Heart left ventricle (tissue), 16 donors: Measurements from ENCODE around the gene CAMTA2. TPM values are rescaled to one million over a fixed set of nuclear protein-coding genes. Genes with fewer than 3 reads are reported as not detected.

Experiments
- ATAC-seq, 4 donors: fragments of 200-7000 bp; cut with Tn5 transposase; one replicate each; pipeline ENCODE4 v1.9.1; 2020 to 2022; ENCODE audit warnings: moderate library complexity in 4 of 4, mild to moderate bottlenecking in 3 of 4, moderate number of reproducible peaks in 1 of 4
- DNase-seq, 5 donors: peaks; one replicate each; pipeline ENCODE4 v3.0.0-alpha.2; 2020
- H3K27ac ChIP-seq, 12 donors: fragments of 200-600 bp; sonication (generic) in 4 of 12; one replicate each; pipeline versions ENCODE4 v1.5.0 to v1.8.0; 2016 to 2022; ENCODE audit warnings: mild to moderate bottlenecking in 2 of 12
- H3K27me3 ChIP-seq, 9 donors: fragments of 200-600 bp; sonication (generic) in 2 of 9; one replicate each; pipeline versions ENCODE4 v1.5.1 to v1.8.0; 2016 to 2022; ENCODE audit warnings: mild to moderate bottlenecking in 3 of 9
- H3K36me3 ChIP-seq, 9 donors: fragments of 200-600 bp; sonication (generic) in 2 of 9; one replicate each; pipeline versions ENCODE4 v1.5.0 to v1.8.0; 2018 to 2022; ENCODE audit warnings: mild to moderate bottlenecking in 2 of 9
- H3K4me1 ChIP-seq, 12 donors: fragments of 200-600 bp; sonication (generic) in 4 of 12; one replicate each; pipeline versions ENCODE4 v1.5.0 to v1.8.0; 2016 to 2022; ENCODE audit warnings: mild to moderate bottlenecking in 3 of 12
- H3K4me3 ChIP-seq, 12 donors: fragments of 200-600 bp; sonication (generic) in 4 of 12; one replicate each; pipeline versions ENCODE4 v1.5.0 to v1.8.0; 2017 to 2022; ENCODE audit warnings: mild to moderate bottlenecking in 9 of 12, moderate library complexity in 4 of 12
- H3K9me3 ChIP-seq, 12 donors: fragments of 200-600 bp; sonication (generic) in 4 of 12; one replicate each; pipeline versions ENCODE4 v1.5.0 to v1.8.0; 2016 to 2022; ENCODE audit warnings: mild to moderate bottlenecking in 1 of 12
- CTCF ChIP-seq, 12 donors: fragments of 200-600 bp; sonication (generic) in 4 of 12; IDR thresholded peaks; one replicate each; pipeline versions ENCODE4 v1.5.0 to v1.8.0; 2018 to 2022; ENCODE audit warnings: antibody characterized with exemption in 12 of 12, mild to moderate bottlenecking in 5 of 12
- POLR2A ChIP-seq, 2 donors: fragments of 450-650 bp; IDR thresholded peaks; one replicate each; pipeline ENCODE4 v1.6.1; 2017; ENCODE audit warnings: antibody characterized with exemption in 2 of 2, mild to moderate bottlenecking in 2 of 2, moderate library complexity in 2 of 2
- WGBS, 4 donors: extraction: QIAGEN DNeasy Blood & Tissue Kit in 2 of 4; methylation state at CpG; one replicate each; pipeline versions ENCODE4 v1.1.5 to v1.1.7; 2013 to 2018; 5-methylcytosine and 5-hydroxymethylcytosine counted together
- intact Hi-C, 10 donors: fragments of 100-400 bp; cut with DNase I; formaldehyde crosslinking; loops; one replicate each; pipeline versions ENCODE4 v1.11.1 to v1.14.2; 2022
- polyA plus RNA-seq, 2 donors: library from polyadenylated mRNA; stranded (reverse); fragments of 200-250 nt; gene quantifications; one replicate each; pipeline ENCODE4 v1.2.3, GENCODE V29; 2013
- total RNA-seq, 9 donors: library from RNA; depleted of rRNA in 2 of 9; stranded (reverse); fragments of >200 nt in 2 of 9; fragmentation: NEBNext Ultra II Directional in 3 of 9; extraction: Animal tissue kit (Norgen Biotek cat#: 25700) in 3 of 9; gene quantifications; one replicate each; pipeline versions ENCODE4 v1.1.0 to v1.2.4, GENCODE V29; 2016 to 2023
- donor health status: ischemic (EF 13 %, LVEDD 7.1; RV severe dilation, severe dysfunction).
- donor health status: healthy with polysubstance abuse.
- donor health status: DM: no; HTN: yes; CAD: no.
- donor health status: DM: no; HTN: no; CAD: no.
- donor health status: ischemic (EF 25% LVEDD 6.9; RV normal size, moderate dysfunction).
- donor health status: ischemic (EF 25% LVEDD 5.7; RV mildly dilated, moderate dysfunction).
- donor health status: healthy.
- donor health status: DM: yes; HTN: yes; CAD: no.
- donor health status: ischemic (EF 35%, LVEDD 5.7; RV mildly dilated, moderate dysfunction).
- donor health status: nonischemic (EF 11% LVEDD 7.7; RV severe dilation, severe dysfunction).
- donor health status: DM: yes; HTN: yes; CAD: no.
- donor health status: PGD.
- donor health status: ischemic (EF 29% LVEDD 5.4; RV normal size, mild dysfunction).
- donor health status: nonischemic (EF 23%, LVEDD 6.1; RV moderate dilation, normal function).

The CAMTA2 gene
- total and polyA plus RNA-seq, 11 donors, result 25.2 to 108 (median 33.7) TPM

- Histone ChIP-seq H3K36me3 (peaks cover 0 to 19% (median 11%) of the 10 kb centered on the region in 9 donors), H3K27ac (peak within 1 kb of the TSS; percentile 96 to 100 (median 99)), H3K9me3 (no peaks in the 10 kb centered on the region), H3K4me1 (peaks cover 2 to 63% (median 28%) of the 10 kb centered on the region in 12 donors), H3K4me3 (peak within 1 kb of the TSS; percentile 42 to 100 (median 98)), H3K27me3 (no peaks in the 10 kb centered on the region)
- 32 to 41% (median 35%) methylated on average over 7 of the region's 7 CpGs for WGBS, 4 donors
- DNase-seq, result peak in 4 of 5 donors; percentile 61 to 77 (median 72)
- TF ChIP-seq CTCF (IDR thresholded peaks at IDR 0.05) (no peak), POLR2A (IDR thresholded peaks at IDR 0.05) (no peak)
- peak in 3 of 4 donors; percentile 2 to 19 (median 9) for ATAC-seq
- intact Hi-C loops, result loop anchor here in 3 of 10 donors (1.0 to 2.0 kb wide), 3 partner anchors 16 to 18 kb away; partner anchors contain the start of gene SPAG7 (in 2 of the 3)
Measured at GRCh38 chr17:4950746-4951204, 36.7 kb downstream of the CAMTA2 start, which contains the start of gene ENO3. Gene ENO3 (plus strand): TSS chr17:4951119. CDS start chr17:4951830, 711 bp downstream.

- Histone ChIP-seq H3K36me3 (peaks cover 0 to 21% (median 16%) of the 10 kb centered on the region in 9 donors), H3K27ac (peak overlapping the region; percentile 96 to 100 (median 99)), H3K9me3 (no peaks in the 10 kb centered on the region), H3K4me1 (peaks cover 7 to 69% (median 34%) of the 10 kb centered on the region in 12 donors), H3K4me3 (peak overlapping the region; percentile 42 to 100 (median 98)), H3K27me3 (no peaks in the 10 kb centered on the region)
- DNase-seq (peak; percentile 75 to 91 (median 84)), ATAC-seq (peak in 3 of 4 donors; percentile 10 to 52 (median 36))
- TF ChIP-seq CTCF (IDR thresholded peaks at IDR 0.05) (no peak), POLR2A (IDR thresholded peaks at IDR 0.05) (peak in 1 of 2 donors; percentile 3)
- intact Hi-C loops, result loop anchor here in 3 of 10 donors (1.0 to 2.0 kb wide), 3 partner anchors 17 to 19 kb away; partner anchors contain the start of gene SPAG7 (in 2 of the 3)
- WGBS, 4 donors, result 3 to 5% (median 4%) methylated on average over 40 to 52 of the region's 52 CpGs
Measured at GRCh38 chr17:4950075-4950745, 37.3 kb downstream of the CAMTA2 start.

- 0 to 1% (median 1%) methylated on average over 42 to 75 of the region's 75 CpGs for WGBS, 4 donors
- H3K4me1 ChIP-seq, result peaks cover 11 to 76% (median 41%) of the 10 kb centered on the region in 12 donors
- peak; percentile 10 to 33 (median 25) for ATAC-seq
Measured at GRCh38 chr17:4949321-4950074, 38.0 kb downstream of the CAMTA2 start.

More at GRCh38 chr17:4949321-4950074, 38.0 kb downstream of the CAMTA2 start:
- TF ChIP-seq POLR2A (IDR thresholded peaks at IDR 0.05) (no peak), CTCF (IDR thresholded peaks at IDR 0.05) (no peak)
- Histone ChIP-seq H3K27ac (peak overlapping the region; percentile 96 to 100 (median 99)), H3K36me3 (peaks cover 0 to 25% (median 23%) of the 10 kb centered on the region in 9 donors), H3K4me3 (peak overlapping the region; percentile 42 to 100 (median 98)), H3K27me3 (no peaks in the 10 kb centered on the region), H3K9me3 (no peaks in the 10 kb centered on the region)
- peak; percentile 77 to 87 (median 82) for DNase-seq
- intact Hi-C loops, result loop anchor here in 7 of 10 donors (1.0 to 5.0 kb wide), 5 partner anchors 17 to 47 kb away; partner anchors contain the start of genes SPAG7 (in 6 of the 7), CAMTA2 (in 1 of the 7), INCA1 (in 1 of the 7) and KIF1C (in 1 of the 7)
